HG02970 (cell line): ENCODE measurements around the gene FARP1.

ENCODE experiments used
- ATAC-seq: cut with Tn5 transposase; IDR thresholded peaks from one replicate; pipeline ENCODE4 v1.9.1; 2021; ENCODE audit warnings: mild to moderate bottlenecking, moderate library complexity, moderate number of reproducible peaks; ENCODE audit not compliant: unreplicated experiment, low FRiP score

Gene FARP1

DNA sequence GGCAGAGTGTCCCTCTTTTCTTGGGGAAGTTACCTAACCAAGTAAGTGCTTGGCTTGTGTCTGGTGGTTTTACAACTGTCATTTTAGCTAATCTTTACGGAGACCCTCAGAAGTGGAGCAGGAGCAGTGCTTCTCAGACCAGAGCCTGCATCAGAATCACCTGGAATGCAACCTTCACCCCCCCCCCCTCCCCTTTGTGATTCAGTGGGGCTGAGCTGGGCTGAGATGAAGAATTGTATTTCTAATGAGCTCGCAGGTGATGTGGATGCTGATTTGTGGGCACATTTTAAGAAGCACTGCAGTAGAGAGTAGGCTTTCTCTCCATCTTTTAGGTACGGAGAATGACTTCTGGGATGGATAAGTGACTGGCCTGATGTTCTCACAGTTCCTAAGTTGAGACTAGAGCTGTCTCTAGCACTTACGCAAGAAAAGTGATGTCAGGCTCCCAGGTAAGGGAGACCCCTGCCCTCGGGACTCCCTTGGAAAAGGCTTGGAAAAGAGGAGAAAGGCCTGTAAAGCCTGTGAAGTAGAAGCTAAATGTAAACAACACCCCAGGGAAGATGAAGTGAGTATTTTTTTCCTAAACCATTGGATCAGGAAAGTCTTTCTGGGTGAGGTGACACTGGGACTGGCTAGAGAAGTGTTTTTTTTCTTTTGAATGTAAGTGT lies 57.5 kb downstream of the FARP1 start:
- ATAC-seq: no peak

DNA sequence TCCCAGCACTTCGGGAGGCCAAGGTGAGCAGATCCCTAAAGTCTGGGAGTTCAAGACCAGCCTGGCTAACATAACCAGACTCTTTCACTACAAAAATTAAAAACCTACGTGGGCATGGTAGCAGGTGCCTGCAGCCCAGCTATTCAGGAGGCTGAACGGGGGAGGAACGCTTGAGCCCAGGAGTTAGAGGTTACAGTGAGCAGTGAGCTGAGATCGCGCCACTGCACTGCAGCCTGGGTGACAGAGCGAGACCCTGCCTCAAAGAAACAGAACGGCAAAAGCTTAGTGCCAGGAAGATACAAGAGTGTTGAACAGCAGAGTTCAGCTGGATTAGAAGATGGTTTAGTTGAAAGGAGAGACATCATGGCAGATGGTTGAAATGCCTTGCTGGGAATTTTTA lies 58.3 kb downstream of the FARP1 start:
- ATAC-seq: no peak

DNA sequence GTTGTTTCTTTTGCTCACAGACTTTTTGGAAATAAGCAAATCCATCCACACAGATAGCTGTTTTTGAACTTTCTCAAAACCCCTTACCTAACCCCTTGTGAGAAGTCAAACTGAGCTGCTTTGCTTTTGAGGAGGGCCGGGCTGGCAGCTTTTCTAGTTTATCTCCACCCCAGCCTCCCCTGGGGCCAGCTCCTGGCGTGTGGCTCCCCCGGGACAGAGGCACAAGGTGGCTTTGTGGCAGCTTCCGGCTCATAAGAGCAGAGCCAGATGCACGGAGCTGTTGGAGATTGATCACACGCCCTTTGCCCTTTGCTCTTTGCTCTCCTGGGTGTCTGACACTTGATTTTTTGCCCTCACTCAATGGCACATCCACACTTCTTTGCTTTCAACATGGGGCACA lies 59.1 kb downstream of the FARP1 start:
- ATAC-seq: no peak

DNA sequence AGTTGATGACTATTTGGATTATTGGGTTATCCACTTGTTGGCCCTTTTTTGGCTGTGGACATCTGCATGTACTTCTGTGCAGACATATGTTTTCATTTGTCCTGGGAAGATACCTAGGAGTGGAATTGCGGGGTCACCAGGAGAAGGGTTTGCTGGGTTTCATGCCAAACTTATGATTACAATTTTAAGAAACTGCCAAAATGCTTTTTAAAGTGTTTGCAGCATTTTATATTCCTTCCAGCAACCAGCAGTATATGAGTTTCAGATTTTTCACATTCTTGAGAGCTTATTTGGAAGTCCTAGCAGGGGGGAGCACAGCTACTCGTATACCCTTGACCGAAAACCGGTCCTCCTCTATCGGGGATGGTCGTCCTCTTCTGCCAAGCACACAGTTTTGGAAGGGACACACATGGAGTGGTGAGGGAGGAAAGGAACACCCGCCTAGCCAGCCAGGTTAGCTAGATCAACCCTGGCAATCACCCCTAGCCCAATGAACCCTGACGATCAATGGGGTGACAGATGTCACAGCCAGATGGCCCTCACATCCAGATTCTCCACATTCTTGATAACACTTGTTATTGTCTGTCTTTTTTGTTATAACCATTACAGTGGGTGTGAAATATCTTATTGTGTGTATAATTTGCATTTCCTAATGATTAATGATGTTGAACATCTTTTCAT lies 60.9 kb downstream of the FARP1 start:
- ATAC-seq: no peak

DNA sequence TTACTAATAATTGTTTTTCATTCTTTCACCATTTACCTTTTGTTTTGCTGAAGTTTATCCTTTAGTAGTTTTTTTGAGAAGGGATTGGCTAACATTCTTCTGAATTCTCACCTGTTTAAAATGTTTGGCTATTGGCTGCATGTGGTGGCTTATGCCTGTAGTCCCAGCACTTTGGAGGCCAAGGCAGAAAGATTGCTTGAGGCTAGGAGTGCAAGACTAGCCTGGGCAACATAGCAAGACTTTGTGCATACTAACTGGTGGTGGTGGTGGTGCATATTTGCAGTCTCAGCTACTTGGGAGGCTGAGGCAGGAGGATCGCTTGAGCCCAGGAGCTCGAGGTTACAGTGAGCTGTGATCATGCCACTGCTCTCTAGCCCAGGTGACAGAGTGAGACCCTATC lies 61.7 kb downstream of the FARP1 start:
- no peak for ATAC-seq

DNA sequence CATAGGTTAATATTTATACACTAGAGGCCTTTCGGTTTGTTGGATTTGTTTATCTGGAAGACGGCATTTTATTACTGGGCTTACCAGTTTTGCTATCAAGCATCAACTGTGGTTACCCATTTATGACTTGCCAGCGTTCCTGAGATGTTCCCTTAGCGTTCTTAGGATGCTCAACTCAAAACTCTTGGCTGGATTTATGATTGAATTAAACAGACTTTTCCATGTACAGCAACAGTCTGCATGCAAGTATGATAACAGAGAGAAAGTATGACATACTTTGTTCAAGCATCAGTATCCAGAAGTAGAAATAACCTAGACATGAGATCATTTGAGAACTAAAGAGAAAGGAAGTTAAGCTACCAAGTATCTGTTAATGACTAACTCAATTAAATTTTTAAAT lies 64.1 kb downstream of the FARP1 start:
- no peak for ATAC-seq

DNA sequence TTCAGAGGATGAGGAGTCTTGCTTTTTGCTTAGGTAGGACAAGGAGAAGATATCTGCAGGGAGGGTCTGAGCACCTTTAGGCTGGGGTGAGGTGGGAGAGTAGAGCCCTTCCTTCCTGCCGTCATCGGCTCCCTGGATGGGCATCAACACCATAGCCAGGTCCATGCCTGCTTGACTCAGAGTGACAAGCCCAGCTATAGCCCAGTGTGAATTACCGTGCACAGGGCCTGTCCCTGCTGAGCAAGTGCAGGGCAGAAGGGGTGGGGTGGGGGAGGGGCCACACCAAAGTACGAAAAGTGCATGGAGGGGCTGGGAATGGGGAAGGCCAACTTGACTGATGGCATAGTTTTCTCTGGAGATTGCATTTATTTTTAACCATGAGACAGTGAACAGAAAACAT lies 64.5 kb downstream of the FARP1 start:
- ATAC-seq: no peak

DNA sequence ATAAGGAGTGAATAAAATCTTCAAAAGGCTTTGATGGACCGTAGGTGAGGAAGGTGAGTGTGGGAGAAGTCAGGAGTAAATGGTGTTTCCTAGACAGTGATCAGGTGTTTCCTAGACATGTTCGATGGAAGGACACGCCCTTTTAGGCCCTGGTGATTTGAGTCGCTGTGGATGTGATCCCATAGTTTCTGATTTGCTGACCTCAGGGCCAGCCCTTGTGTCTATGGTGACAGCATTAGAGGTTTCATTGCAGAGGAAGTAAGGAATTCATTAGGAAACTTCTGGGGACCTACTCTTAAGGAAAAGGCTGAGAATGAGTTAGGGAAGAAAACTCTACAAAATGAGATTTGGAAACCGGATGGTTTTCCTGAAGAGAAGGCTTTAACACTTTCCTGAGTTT lies 65.7 kb downstream of the FARP1 start:
- ATAC-seq: no peak

DNA sequence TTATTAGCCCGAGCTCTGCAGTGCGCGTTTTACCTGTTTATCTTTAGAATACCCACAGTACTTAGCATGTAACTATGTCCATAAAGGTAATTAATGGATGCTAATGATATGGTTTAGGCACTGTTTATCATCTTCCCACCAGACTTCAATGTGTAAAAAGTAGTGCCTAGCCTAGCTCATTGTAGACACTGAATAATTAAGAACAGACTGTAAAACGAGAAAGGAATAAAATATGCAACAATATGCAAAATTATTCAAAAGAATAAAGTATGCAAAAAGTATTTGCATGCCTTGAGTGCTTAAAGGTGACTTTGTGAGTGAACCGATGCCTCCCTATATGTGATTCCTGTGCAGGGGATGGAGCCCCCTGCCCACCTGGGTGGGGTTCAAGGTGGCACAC lies 69.9 kb downstream of the FARP1 start:
- no peak for ATAC-seq

DNA sequence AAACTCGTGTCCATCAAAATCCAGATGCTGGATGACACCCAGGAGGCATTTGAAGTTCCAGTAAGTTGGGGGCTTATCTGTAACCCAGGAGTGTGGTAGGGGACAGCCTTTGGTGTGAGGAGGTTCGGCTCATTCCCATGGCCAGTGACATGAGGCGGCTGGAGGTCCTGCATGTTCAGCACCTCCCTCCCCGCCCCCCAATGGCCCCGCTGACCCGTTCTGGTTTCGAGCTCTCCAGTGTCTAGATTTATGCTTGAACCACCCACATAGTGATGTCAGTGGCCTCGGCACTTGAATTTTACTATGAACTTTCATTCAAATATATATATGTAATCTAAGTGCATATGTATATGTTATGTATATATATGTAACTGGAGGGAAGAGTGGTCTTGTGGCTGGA lies 70.5 kb downstream of the FARP1 start:
- no peak for ATAC-seq

DNA sequence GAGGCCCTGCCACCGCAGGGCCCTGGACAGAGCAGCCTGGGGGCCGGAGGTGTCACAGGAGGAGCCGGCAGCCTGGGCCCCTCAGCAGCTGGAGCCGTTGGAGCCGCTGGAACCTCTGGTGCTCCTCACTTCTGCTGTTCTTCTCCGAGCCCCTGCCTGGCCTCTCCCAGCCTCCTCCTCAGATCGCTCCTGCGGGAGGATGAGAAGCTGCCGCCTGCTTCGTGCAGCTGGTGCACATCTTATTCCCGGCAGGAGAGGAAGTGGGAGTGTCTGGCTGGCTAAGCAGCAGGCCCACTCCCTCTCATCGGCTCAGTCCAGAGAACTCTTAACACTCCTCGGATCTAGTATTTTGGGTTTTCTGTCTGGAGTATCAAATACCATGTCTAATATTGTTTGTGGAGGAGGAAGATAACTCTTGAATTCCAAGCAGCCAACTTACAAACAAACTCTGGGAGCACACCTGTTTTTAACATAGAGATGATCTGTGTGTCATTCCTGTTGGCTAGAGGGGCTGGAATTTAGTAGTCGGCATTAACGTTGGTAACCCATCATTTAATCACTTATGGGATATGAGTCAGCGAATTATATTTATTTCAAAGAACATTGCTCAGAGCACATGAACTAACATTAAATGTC lies 71.2 kb downstream of the FARP1 start:
- no peak for ATAC-seq

DNA sequence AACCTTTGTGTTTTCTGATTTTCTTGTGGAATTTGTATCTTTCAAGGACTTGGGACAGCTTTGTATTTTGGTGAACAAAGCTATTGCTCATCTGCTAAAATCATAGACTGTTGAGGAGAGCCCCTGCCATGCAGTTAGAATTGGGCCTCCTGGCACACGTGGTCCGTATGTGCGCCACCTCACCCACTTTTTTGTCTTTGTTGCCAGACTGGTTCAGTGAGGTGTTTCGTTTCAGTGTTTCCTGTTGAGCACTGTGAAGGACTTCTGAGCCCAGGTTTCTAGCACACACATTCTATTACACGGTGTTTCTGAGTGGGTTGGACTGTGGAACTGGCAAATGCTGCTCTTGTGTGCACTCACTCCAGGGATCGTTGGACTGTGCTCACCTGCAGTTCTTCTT lies 71.8 kb downstream of the FARP1 start:
- no peak for ATAC-seq

DNA sequence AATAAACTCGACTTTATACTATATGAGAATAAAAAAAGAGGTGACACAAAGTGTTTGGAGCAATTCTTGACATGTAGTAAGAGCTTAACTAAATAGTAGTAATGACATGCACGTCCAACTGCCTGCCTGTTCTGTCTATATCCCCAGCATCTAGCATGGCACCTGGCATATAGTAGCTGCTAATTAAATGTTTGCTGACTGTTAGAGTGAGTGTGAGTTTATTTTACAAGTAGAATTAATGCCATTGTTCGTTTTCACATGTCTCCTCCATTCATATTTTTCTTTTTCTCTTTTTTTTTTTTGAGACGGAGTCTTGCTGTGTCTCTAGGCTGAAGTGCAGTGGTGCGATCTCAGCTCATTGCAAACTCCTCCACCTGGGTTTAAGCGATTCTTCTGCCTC lies 72.6 kb downstream of the FARP1 start:
- no peak for ATAC-seq

DNA sequence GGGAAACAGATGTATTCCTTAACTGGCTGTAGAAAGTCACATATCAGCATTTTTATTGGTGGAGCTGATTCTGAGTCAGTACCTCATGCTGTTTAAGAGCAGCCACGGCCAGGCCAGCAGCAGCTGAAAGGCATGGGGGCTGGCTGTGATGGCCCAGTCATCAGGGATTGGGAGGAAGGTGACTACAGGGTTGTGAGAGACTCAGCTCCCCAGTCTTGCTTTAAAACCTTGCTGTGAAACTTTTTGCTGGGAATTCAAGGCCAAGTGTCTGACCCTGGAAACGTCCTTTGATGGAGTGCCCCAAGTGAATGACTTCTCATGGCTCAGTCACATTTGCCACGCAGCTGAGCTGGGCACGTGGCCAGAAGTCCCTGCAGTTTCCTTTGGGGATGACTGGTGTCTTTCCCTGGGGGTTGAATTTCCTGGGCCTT lies 73.3 kb downstream of the FARP1 start:
- ATAC-seq: no peak

DNA sequence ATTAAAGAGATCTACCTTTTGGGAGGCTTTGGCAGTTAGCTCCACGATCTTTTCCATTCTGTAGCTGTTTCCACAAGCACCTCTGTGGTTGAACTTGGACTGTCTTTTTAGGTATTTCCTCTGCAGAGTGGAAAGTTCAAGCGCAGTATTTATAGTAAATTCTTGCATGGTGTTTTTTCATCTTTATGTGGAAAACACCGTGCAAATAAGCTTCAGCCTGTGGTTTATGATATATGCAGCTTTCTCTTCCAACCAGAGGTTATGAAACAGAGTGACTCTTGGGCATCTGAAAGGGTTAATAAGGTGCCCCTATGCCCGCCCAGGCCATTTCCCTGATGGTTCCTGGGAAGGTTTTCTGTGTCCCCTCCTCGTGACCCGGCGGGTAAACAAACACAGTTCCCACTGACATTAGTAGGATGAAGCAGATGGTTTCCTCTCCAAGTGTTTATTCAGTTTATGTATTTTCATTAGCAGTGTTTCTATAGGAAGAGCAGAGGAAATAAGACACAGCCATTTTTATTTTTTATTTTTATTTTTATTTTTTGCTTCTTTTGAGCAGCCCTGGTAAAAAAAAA lies 73.9 kb downstream of the FARP1 start:
- ATAC-seq: no peak

DNA sequence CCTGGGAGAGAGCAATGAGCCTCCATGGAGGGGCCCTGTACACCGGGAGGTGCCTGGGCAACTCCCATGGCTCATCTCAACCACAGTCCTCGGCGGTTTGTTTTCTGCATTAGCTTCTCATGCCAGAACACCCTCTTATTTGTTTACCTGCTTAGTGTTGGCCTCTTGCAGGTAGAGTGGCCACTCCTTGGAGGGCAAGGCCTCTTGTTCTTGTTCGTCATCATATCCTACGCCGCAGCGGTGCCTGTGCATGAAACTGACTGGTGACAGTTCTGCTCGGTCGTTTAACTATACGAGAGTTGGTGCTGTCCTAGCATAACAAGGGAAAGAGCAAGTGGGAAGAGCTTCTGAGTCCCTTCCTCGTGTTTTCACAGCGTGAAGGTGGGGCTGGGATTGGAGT lies 74.7 kb downstream of the FARP1 start:
- no peak for ATAC-seq

DNA sequence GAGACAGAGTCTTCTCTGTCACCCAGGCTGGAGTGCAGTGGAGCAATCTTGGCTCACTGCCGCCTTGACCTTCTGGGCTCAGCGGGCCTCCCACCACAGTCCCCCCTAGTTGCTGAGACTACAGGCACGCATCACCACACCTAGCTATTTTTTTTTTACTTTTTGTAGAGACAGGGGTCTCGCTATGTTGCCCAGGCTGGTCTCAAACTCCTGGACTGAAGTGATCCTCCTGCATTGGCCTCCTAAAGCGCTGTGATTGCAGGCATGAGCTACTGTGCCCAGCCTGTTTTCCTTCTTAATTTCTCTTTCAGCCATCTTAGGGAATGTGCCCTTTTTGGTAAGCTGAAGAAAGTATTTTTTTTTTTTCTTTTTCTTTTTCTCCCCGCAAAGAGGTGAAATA lies 76.8 kb downstream of the FARP1 start:
- no peak for ATAC-seq

DNA sequence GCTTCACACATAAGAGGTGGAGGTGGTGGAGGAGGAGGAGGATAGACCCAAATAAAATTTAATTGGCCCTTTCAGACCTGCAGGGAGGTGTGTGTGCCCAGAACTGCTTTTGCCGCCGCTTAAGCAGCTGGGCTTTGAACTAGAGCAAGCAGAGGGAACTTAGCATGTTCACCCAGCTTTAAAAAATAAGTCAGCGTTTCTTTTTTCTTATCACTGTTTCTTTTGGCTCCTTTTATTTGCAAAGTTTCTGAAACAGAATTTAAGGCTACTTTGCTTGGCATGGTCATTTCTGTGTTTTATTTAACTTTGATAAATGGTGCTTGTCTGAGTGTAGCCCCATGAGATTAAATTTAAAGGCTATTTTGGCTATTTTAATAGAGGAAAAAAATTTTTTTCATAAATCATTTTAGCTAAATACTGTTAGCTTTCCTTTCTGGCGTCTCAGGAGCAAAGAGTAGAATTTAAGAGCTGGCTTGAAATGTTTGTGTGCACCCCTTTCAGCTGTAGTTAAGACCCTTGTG lies 77.4 kb downstream of the FARP1 start:
- ATAC-seq: no peak

DNA sequence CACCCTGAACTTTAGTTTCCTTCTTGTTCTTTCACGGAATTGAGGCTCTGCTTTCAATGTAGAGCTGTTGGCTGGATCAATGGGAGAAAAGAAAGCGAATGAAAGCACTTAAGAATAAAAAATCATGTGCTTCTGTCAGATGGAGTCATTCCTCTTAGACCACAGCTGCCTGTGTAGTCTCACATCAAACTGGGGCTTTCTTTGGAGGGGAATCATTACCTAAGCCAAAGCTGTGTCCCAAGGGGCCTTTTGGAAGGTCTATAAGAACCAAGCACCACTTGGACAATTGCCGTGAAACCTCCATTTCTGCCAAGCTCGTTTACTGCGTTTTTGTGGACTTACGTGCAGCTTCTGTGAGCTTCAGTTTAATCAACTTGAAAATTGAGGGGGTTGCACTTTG lies 78.3 kb downstream of the FARP1 start:
- ATAC-seq: no peak

DNA sequence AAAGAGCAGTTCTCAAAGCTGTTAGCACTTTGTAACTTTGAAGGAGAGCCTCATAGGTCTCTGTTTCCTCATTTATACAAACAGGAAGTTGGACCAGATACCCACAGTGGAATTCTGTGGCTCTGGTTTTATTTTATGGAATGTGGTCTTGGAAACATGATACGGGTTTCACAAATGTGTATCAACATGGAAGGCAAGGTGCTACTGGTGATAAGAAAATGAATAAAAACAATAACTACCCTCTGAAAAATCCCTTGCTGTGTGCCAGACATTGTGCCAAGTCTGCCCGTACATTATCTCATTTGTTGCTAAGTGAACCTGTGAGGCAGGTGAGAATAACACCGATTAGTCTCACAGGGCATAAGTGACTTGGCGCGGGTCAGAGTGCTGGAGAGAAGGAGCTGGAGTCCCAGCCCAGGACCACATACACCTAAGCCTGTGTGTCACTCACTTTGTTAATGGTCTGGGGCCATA lies 79.2 kb downstream of the FARP1 start:
- no peak for ATAC-seq

DNA sequence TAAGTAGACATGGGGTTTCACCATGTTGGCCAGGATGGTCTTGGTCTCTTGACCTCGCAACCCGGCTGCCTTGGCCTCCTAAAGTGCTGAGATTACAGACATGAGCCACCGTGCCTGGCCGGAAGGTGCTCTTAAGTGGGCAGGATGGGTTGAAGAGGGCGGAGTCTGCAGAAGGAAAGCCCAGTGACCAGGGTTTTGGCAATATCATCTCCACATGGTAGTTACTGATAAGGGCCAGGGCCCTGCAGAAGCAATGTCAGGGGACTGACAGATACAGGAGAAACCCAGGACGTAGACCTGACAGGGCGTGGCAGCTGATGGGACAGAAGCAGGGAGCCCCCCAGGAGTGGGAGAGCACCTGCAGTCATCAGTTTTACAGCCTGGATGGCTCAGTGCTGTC lies 79.9 kb downstream of the FARP1 start:
- ATAC-seq: no peak
